ENCODE results near the gene METRNL.

Gene METRNL

DNA sequence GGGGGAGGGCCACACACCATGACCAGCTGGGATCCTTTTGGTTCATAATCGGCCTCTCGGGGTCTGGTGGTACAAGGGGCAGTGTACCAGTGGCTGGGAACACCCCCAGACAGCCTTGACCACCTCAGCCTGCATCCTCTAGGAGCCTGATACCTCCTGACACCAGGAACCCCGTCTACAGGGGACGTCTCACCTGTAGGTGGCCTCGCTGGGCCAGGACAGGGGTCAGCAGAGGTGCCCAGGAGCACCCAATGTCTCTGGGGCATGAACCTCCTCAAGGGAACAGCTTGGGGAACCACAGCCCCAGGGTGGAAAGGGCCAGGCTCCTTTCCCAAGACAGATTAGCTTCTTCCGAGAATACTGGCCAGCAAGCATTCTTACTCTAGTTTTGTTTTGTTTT lies 2.5 kb upstream of the METRNL start:
- peaks cover 5% of the 10 kb centered on the region for H4K20me1 ChIP-seq (ENCODE audit: control insufficient read depth, insufficient read depth, low read depth, low read length)
- TF ChIP-seq, protein P1, sequence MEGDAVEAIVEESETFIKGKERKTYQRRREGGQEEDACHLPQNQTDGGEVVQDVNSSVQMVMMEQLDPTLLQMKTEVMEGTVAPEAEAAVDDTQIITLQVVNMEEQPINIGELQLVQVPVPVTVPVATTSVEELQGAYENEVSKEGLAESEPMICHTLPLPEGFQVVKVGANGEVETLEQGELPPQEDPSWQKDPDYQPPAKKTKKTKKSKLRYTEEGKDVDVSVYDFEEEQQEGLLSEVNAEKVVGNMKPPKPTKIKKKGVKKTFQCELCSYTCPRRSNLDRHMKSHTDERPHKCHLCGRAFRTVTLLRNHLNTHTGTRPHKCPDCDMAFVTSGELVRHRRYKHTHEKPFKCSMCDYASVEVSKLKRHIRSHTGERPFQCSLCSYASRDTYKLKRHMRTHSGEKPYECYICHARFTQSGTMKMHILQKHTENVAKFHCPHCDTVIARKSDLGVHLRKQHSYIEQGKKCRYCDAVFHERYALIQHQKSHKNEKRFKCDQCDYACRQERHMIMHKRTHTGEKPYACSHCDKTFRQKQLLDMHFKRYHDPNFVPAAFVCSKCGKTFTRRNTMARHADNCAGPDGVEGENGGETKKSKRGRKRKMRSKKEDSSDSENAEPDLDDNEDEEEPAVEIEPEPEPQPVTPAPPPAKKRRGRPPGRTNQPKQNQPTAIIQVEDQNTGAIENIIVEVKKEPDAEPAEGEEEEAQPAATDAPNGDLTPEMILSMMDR (IDR thresholded peaks at IDR 0.05; ENCODE audit: low read depth, low read length, poor library complexity, severe bottlenecking), result no peak
- TF ChIP-seq EZH2phosphoT487 (IDR thresholded peaks at IDR 0.05; ENCODE audit: borderline replicate concordance, low read length), result no peak
- no peak overlapping the region for H3K4me3 ChIP-seq (ENCODE audit: low read length)
- peaks cover 18% of the 10 kb centered on the region for H3K4me1 ChIP-seq (ENCODE audit: control insufficient read depth, low read length)
- no peaks in the 10 kb centered on the region for H3K9me3 ChIP-seq (ENCODE audit: control insufficient read depth, insufficient read depth, low read length)
- no peaks in the 10 kb centered on the region; the same call in 1 of the 2 replicates for H3F3A ChIP-seq (ENCODE audit: control insufficient read depth, insufficient read depth)
- peaks cover 5% of the 10 kb centered on the region for H3K36me3 ChIP-seq (ENCODE audit: control insufficient read depth, low read length)
- no peak overlapping the region for H3K27ac ChIP-seq (ENCODE audit: low read depth, low read length)
- peaks cover 15% of the 10 kb centered on the region for H3K79me2 ChIP-seq (ENCODE audit: control insufficient read depth, low read length)
- no peaks in the 10 kb centered on the region for H3K9me2 ChIP-seq (replicated peaks; ENCODE audit: control insufficient read depth, low read length)
- peaks cover 16% of the 10 kb centered on the region for H3K27me3 ChIP-seq (ENCODE audit: control insufficient read depth, low read length)
- no peak overlapping the region for H3K4me2 ChIP-seq (ENCODE audit: low read length)

DNA sequence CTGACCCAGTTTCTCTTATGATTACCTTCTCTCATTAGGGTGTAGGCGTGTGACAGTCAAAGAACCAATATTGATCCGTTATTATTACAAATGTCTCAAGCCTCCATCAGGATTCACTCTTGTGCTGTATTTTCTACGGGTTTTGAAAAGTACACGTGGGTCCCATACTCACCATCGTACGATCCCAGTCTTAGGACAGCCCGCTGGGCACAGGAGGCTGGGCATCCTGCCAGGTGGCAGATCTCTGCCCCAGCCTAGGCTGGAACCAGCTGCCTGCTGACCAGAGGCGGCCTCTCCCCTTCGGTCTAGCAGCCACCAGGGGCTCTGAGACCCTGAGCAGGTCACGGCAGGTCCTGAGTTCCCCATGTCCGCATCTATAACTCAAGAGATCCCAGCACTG lies 2.0 kb upstream of the METRNL start:
- TF ChIP-seq EZH2phosphoT487 (IDR thresholded peaks at IDR 0.05; ENCODE audit: borderline replicate concordance, low read length), result no peak
- TF ChIP-seq, protein P1 (IDR thresholded peaks at IDR 0.05; ENCODE audit: low read depth, low read length, poor library complexity, severe bottlenecking), result no peak
- peaks cover 10% of the 10 kb centered on the region for H3K36me3 ChIP-seq (ENCODE audit: control insufficient read depth, low read length)
- H3K79me2 ChIP-seq (ENCODE audit: control insufficient read depth, low read length), result peaks cover 20% of the 10 kb centered on the region
- H3K9me2 ChIP-seq (replicated peaks; ENCODE audit: control insufficient read depth, low read length), result no peaks in the 10 kb centered on the region
- H4K20me1 ChIP-seq (ENCODE audit: control insufficient read depth, insufficient read depth, low read depth, low read length), result peaks cover 10% of the 10 kb centered on the region
- H3K27ac ChIP-seq (ENCODE audit: low read depth, low read length), result no peak overlapping the region
- no peaks in the 10 kb centered on the region for H3K9me3 ChIP-seq (ENCODE audit: control insufficient read depth, insufficient read depth, low read length)
- peaks cover 19% of the 10 kb centered on the region for H3K4me1 ChIP-seq (ENCODE audit: control insufficient read depth, low read length)
- peaks cover 16% of the 10 kb centered on the region for H3K27me3 ChIP-seq (ENCODE audit: control insufficient read depth, low read length)
- H3K4me3 ChIP-seq (ENCODE audit: low read length), result no peak overlapping the region
- H3K4me2 ChIP-seq (ENCODE audit: low read length), result no peak overlapping the region
- peaks cover 4% of the 10 kb centered on the region; the same call in 1 of the 2 replicates for H3F3A ChIP-seq (ENCODE audit: control insufficient read depth, insufficient read depth)

GRCh38 chr17:83077939-83078338 lies 1.5 kb upstream of the METRNL start:
- peaks cover 24% of the 10 kb centered on the region for H3K4me1 ChIP-seq (ENCODE audit: control insufficient read depth, low read length)
- H3K4me3 ChIP-seq (ENCODE audit: low read length), result no peak overlapping the region
- peaks cover 13% of the 10 kb centered on the region for H3K36me3 ChIP-seq (ENCODE audit: control insufficient read depth, low read length)
- TF ChIP-seq, protein P1 (IDR thresholded peaks at IDR 0.05; ENCODE audit: low read depth, low read length, poor library complexity, severe bottlenecking), result no peak
- no peak for TF ChIP-seq EZH2phosphoT487 (IDR thresholded peaks at IDR 0.05; ENCODE audit: borderline replicate concordance, low read length)
- no peaks in the 10 kb centered on the region for H3K9me3 ChIP-seq (ENCODE audit: control insufficient read depth, insufficient read depth, low read length)
- H4K20me1 ChIP-seq (ENCODE audit: control insufficient read depth, insufficient read depth, low read depth, low read length), result peaks cover 12% of the 10 kb centered on the region
- peaks cover 16% of the 10 kb centered on the region for H3K27me3 ChIP-seq (ENCODE audit: control insufficient read depth, low read length)
- H3K9me2 ChIP-seq (replicated peaks; ENCODE audit: control insufficient read depth, low read length), result no peaks in the 10 kb centered on the region
- H3K27ac ChIP-seq (ENCODE audit: low read depth, low read length), result no peak overlapping the region
- H3K79me2 ChIP-seq (ENCODE audit: control insufficient read depth, low read length), result peaks cover 25% of the 10 kb centered on the region
- peaks cover 6% of the 10 kb centered on the region; the same call in 1 of the 2 replicates for H3F3A ChIP-seq (ENCODE audit: control insufficient read depth, insufficient read depth)
- no peak overlapping the region for H3K4me2 ChIP-seq (ENCODE audit: low read length)
